Activated T-cell treated with anti-CD3 and anti-CD28 coated beads, Interleukin-2, amount 50 U/mL, for 72 hours (primary cell): Measurements from ENCODE around the gene PRKCE. TPM values are rescaled to one million over a fixed set of nuclear protein-coding genes. Genes with fewer than 3 reads are reported as not detected.

ENCODE experiments used
- ATAC-seq, 2 donors: fragments of 150-1000 bp; cut with Tn5 transposase; replicated peaks in 1 of 2; 2 replicates each; pipeline ENCODE4 v1.10.0; 2021; ENCODE audit warnings: moderate library complexity in 2 of 2, mild to moderate bottlenecking in 1 of 2
- DNase-seq, 2 donors: peaks; one replicate each; pipeline ENCODE4 v3.0.0; 2021 to 2022; ENCODE audit warnings: mixed read lengths in 1 of 2
- H3K27ac Mint-ChIP-seq: one replicate; pipeline ENCODE4 v1.8.0; 2022; ENCODE audit warnings: mild to moderate bottlenecking, moderate library complexity, mixed read lengths
- H3K27me3 Mint-ChIP-seq: one replicate; pipeline ENCODE4 v1.8.0; 2022; ENCODE audit warnings: low read depth, mixed read lengths
- H3K36me3 Mint-ChIP-seq, 2 donors: one replicate each; pipeline ENCODE4 v1.8.0; 2022; ENCODE audit warnings: mixed read lengths in 2 of 2, mild to moderate bottlenecking in 1 of 2; ENCODE audit not compliant: insufficient read depth in 2 of 2
- H3K4me1 Mint-ChIP-seq: one replicate; pipeline ENCODE4 v1.8.0; 2022; ENCODE audit warnings: low read depth, mixed read lengths
- H3K4me3 Mint-ChIP-seq, 2 donors: one replicate each; pipeline ENCODE4 v1.8.0; 2022; ENCODE audit warnings: mild to moderate bottlenecking in 2 of 2, mixed read lengths in 2 of 2, moderate library complexity in 2 of 2
- H3K9me3 Mint-ChIP-seq, 2 donors: one replicate each; pipeline ENCODE4 v1.8.0; 2022; ENCODE audit warnings: mixed read lengths in 2 of 2
- total RNA-seq, 2 donors: library from RNA; stranded (reverse); gene quantifications; one replicate each; pipeline ENCODE4 v1.2.3, GENCODE V29; 2022

Gene PRKCE
- total RNA-seq, 2 donors from 2014 or later, result 19.3 to 35.3 TPM

DNA sequence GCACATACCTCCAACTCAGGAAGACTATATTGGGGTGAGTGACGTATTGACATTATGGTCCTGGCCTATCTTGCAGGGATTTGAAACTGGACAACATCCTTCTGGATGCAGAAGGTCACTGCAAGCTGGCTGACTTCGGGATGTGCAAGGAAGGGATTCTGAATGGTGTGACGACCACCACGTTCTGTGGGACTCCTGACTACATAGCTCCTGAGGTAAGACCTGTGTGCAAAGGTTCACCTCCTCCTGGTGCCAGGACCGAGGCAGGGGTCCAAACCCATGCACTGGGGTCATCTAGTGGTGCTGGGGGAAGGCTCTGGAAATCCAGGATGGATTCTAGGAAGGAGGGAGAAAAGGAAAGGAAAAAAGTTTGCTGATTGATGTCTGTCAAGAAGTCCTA lies 493.5 kb downstream of the PRKCE start:
- Mint-ChIP-seq H3K27me3 (no peaks in the 10 kb centered on the region), H3K9me3 (no peaks in the 10 kb centered on the region)

DNA sequence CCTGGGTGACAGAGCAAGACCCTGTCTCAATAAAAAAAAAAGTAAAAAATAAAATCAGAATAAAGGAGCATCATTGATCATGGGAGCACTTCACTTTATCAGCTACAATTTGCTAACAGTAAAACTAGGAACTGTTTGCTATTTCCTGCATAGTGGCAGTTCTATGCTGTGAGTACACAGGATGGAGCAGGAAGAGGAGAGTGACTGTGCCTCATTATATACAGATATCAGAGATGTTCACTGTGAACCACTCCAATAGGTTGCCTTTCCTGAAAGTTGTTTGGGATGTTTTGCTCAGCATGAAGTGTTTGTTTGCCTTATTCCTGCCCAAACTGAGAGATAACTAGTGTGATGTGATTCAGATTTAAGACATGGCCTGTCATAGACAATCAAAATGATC lies 494.4 kb downstream of the PRKCE start:
- Mint-ChIP-seq H3K27me3 (no peaks in the 10 kb centered on the region), H3K27ac (peak overlapping the region; percentile 91), H3K4me3 (peak overlapping the region; percentile 11 to 42), H3K36me3 (peaks cover 0 to 8% of the 10 kb centered on the region in 2 donors), H3K9me3 (no peaks in the 10 kb centered on the region), H3K4me1 (peaks cover 57% of the 10 kb centered on the region)
- ATAC-seq (no peak), DNase-seq (no peak)

More for the DNA sequence above, 493.5 kb downstream of the PRKCE start:
- H3K27ac Mint-ChIP-seq, result peak overlapping the region; percentile 50
- ATAC-seq (no peak), DNase-seq (no peak)
- peak overlapping the region; percentile 11 to 42 for H3K4me3 Mint-ChIP-seq
- peaks cover 0 to 8% of the 10 kb centered on the region in 2 donors for H3K36me3 Mint-ChIP-seq
- peaks cover 49% of the 10 kb centered on the region for H3K4me1 Mint-ChIP-seq

DNA sequence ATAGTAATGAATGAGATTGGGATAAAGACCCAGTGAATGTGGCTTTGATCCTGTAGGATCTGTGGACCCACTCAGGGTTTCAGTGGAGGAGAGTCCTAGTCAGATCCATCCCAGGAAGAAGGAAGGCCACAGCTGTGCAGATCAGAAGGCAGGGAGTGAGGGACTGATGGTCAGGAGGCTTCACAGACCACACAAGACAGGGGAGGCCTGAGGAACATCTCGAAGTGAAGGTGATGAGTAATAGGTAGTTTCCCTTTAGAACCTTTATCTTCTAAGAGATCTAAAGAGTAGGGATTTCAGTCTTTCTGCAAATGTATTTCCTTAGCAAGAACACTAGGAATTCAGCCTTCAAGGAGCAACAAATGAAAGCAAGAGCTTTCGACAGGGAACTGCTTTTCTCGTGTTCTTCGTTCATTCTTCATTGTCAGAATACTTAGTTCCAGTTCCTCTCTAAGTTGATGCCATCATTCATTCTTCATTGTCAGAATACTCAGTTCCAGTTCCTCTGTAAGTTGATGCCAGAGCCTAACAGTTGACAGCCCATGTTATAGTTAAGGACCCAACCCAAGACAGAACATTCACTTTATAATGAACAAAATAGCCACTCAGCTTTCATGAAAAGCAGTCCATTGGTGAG lies 495.5 kb downstream of the PRKCE start:
- peaks cover 63% of the 10 kb centered on the region for H3K4me1 Mint-ChIP-seq
- no peaks in the 10 kb centered on the region for H3K27me3 Mint-ChIP-seq
- peaks cover 0 to 8% of the 10 kb centered on the region in 2 donors for H3K36me3 Mint-ChIP-seq
- ATAC-seq, result peak; percentile 39 to 51
- H3K4me3 Mint-ChIP-seq, result peak overlapping the region; percentile 37 to 42
- DNase-seq, result no peak
- H3K9me3 Mint-ChIP-seq, result no peaks in the 10 kb centered on the region
- peak overlapping the region; percentile 21 for H3K27ac Mint-ChIP-seq

DNA sequence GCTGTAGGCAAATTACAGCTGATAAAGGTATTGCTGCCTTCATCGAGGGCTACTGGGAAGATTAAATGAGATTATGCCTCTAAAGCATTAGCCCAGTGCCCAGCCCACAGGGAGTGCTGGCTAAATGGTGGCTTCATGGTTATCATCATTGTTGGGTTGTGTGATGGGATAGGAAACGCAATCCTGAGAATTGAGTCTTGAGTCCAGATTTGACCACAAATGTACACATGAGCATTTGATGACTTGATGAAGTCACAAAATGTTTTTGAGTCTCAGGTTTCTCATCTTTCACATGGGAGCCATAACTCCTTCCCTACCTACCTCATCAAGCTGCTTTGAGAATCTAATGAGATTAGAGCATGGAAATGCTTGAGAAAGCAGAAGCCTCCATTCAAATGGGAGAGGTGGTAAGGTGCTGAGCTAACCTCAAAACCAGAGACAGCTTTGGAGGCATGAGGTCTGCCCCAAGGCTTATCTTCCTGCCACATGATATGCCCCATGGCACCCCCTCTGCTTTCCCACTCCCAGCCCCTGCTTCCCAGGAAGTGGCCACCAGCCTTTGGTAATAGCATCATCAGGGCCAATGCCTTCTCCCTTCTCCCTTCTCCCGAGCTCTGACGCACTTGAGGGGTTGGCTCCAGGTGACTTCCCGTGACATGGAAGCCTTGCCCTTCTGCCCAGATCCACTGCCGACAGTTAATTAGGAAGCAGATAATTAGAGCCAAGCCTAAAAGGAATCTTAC lies 496.3 kb downstream of the PRKCE start:
- Mint-ChIP-seq H3K36me3 (peaks cover 0 to 8% of the 10 kb centered on the region in 2 donors), H3K9me3 (no peaks in the 10 kb centered on the region), H3K4me3 (peak overlapping the region; percentile 5 to 42), H3K27ac (no peak overlapping the region), H3K4me1 (peaks cover 58% of the 10 kb centered on the region), H3K27me3 (no peaks in the 10 kb centered on the region)
- ATAC-seq (no peak), DNase-seq (no peak)

DNA sequence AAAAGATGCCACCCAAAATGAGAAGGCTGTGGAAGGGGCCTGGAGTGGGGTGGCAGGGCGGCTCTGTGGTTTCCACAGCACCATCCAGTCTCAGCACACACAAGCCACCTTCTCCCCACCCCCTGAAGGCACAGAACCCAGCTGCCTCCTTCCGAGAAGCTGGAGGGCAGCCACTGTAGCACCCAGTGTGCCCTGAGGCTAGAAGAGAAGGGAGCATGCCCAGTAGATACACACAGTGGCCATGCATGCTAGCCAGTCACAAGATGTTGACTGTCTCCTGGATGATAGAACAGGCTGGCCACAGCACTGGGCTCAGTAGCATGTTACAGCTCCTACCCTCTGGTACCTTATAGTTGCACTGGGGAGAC lies 496.9 kb downstream of the PRKCE start:
- DNase-seq (no peak), ATAC-seq (no peak)
- no peaks in the 10 kb centered on the region for H3K9me3 Mint-ChIP-seq
- H3K4me1 Mint-ChIP-seq, result peaks cover 54% of the 10 kb centered on the region
- H3K4me3 Mint-ChIP-seq, result no peak overlapping the region
- H3K27ac Mint-ChIP-seq, result no peak overlapping the region
- no peaks in the 10 kb centered on the region for H3K27me3 Mint-ChIP-seq
- peaks cover 0 to 8% of the 10 kb centered on the region in 2 donors for H3K36me3 Mint-ChIP-seq

DNA sequence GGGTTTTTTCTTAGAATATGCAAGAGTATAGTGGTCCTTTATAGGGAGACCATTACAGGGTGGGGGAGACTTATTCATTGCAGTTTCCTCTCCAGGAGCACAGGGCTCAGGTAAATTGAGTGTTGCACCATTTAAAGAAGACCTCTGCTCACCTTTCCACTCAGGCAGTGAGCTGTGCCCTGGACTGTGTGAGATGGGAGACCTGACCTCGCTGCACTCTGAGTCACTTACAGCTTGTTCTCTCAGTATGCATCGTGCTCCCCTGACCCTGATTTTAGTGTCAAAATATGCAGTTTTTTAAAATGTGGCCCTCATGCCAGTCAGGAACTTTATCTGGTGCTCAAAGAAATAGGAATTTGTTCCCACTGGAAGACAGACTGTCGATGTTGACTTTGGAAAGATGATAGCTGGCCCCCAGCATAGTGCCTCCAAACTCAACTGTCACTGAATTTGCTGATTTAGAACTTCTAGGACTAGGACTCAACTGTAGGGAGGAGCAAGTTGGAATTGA lies 499.0 kb downstream of the PRKCE start:
- peaks cover 2% of the 10 kb centered on the region for H3K27me3 Mint-ChIP-seq
- no peak overlapping the region for H3K27ac Mint-ChIP-seq
- no peaks in the 10 kb centered on the region for H3K9me3 Mint-ChIP-seq
- DNase-seq (peak; percentile 12 to 42), ATAC-seq (peak; percentile 70 to 76)
- peaks cover 41% of the 10 kb centered on the region for H3K4me1 Mint-ChIP-seq
- H3K4me3 Mint-ChIP-seq, result peak overlapping the region in 1 of 2 donors; percentile 35
- H3K36me3 Mint-ChIP-seq, result peaks cover 0 to 6% of the 10 kb centered on the region in 2 donors

DNA sequence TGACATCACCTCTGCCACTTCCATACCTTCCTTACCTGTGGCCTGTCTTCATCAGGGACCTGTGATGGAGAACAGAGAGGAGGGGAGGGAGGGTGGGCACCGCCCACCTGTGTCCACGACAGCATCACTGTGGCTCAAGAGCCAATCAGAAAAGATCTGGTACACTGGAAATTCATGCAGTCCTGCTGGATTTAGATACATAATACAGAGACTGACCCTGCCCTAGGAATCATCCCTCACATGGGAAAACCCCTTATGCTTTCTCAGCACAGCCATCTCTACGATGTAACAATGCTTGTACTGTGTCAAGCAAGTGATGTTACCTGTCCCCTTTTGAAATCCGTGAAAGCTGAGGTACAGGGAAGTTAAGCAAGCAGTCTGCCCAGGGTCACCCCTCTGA lies 500.1 kb downstream of the PRKCE start:
- Mint-ChIP-seq H3K4me1 (peaks cover 30% of the 10 kb centered on the region), H3K27me3 (peaks cover 5% of the 10 kb centered on the region), H3K4me3 (no peak overlapping the region), H3K9me3 (no peaks in the 10 kb centered on the region), H3K27ac (no peak overlapping the region), H3K36me3 (peaks cover 0 to 4% of the 10 kb centered on the region in 2 donors)
- no peak for DNase-seq
- peak in 1 of 2 donors; percentile 14 for ATAC-seq

DNA sequence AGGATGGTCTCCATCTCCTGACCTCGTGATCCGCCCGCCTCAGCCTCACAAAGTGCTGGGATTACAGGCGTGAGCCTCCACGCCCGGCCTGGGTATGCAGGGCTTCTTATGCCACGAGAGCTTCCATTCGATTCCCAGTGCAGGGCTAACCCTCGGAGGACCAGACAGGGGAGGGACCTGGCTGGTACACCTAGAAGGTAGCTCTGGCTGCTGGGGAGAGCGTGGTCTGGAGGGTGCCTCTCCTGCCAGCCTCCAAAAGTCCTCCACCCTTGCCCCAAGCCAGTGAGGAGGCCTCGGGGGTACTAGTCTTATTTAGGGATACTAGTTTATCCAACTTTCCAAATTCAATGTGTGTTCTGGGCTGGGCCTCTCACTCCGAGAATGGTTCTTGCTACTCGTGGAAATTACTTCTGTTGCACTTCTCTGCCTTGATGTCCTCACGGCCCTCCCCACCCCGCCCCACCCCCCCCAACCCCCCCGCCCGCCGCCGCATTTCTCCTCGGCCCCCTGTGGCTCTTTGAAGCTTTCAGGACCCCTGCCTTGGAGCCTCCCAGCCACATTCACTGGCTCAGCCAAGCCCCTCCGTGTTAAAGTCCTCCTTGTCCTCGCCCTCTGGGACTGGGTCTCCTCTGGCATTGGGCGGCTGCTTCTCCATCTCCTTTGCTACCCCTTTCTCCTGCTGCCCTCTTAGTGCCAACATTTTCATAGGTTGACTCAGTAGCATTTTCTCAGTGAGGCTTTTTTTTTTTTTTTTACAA lies 502.7 kb downstream of the PRKCE start:
- H3K4me1 Mint-ChIP-seq, result peaks cover 22% of the 10 kb centered on the region
- no peak overlapping the region for H3K4me3 Mint-ChIP-seq
- ATAC-seq (no peak), DNase-seq (no peak)
- no peaks in the 10 kb centered on the region for H3K9me3 Mint-ChIP-seq
- no peak overlapping the region for H3K27ac Mint-ChIP-seq
- peaks cover 5% of the 10 kb centered on the region for H3K27me3 Mint-ChIP-seq
- H3K36me3 Mint-ChIP-seq, result no peaks in the 10 kb centered on the region

DNA sequence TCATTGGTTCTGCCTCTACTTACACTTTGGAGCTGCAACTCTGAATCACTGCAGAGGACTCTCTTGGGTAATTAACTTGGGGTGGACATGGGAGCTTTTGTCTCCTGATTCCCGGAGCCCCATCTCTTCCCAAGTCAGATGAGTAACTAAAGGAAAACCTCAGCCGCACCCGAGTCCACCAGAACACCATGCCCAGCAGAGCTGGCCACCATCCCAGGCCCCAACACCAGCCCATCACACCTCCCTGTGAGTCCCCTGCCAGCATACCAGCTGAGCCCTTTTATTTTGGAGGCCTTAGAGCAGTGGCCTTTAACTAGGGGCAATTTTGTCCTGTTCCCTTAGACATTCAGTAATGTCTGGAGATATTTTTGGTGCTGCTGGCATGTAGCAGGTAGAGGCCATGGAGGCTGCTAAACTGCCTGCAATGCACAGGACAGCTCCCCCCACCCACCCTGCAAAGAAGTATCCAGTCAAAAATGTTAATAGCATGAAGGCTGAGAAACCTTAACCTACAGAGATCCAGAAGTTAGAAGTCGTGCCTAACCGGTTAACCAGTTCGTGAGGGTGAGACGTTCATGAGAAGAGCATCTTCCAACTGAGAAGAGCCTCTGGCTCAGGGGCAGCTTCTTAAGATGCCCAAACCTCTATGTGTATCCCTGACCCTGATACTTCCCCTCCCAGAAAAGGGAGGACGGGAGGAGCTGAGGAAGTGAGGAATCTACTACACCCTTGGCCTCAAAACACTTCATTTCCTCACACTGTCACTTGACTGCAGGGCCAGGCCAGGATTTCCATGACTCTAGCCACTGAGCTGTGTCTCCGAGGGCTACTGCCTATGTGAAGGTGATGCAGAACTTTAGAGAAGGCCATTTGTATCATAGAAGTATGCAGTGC lies 505.8 kb downstream of the PRKCE start:
- Mint-ChIP-seq H3K4me1 (peaks cover 6% of the 10 kb centered on the region), H3K36me3 (no peaks in the 10 kb centered on the region), H3K4me3 (no peak overlapping the region), H3K27me3 (peaks cover 5% of the 10 kb centered on the region), H3K9me3 (no peaks in the 10 kb centered on the region), H3K27ac (peak overlapping the region; percentile 28)
- ATAC-seq (no peak), DNase-seq (no peak)

DNA sequence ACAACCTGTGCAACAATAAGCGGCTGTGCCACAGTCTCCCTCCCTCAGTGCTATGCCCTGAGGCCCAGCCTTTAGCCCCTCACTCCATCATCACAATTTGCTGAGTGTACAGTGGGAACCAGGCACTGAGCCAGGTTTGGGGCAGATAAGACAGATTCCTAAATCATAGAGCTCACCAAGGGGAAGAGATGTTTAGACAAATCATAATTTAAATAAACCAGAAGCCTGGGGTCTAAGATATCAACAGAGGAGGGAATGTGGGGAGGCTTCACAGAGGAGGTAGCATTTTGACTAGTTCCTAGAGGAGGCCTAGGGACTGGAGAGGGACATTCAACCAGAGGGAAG lies 506.5 kb downstream of the PRKCE start:
- H3K4me1 Mint-ChIP-seq, result peaks cover 6% of the 10 kb centered on the region
- DNase-seq (no peak), ATAC-seq (no peak)
- H3K36me3 Mint-ChIP-seq, result no peaks in the 10 kb centered on the region
- no peak overlapping the region for H3K27ac Mint-ChIP-seq
- no peaks in the 10 kb centered on the region for H3K9me3 Mint-ChIP-seq
- no peak overlapping the region for H3K4me3 Mint-ChIP-seq
- H3K27me3 Mint-ChIP-seq, result peaks cover 5% of the 10 kb centered on the region

DNA sequence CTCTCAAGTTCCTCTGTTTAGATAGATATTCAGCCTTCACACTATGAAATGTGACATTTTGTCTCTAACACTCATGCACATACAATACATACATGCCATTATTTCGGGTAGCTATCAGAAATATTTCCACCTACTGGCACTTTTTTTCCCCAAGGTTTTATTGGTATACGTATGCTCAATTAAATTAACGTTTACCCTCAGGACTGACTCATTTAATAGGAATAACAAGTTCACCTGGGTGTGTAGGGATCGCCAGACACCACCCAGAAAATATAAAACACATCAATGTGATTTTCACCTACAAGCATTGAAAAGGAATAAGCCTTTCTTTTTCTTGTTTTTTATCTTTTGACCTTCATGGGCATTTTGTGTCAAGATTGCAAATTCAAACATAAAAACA lies 507.2 kb downstream of the PRKCE start:
- Mint-ChIP-seq H3K4me1 (peaks cover 6% of the 10 kb centered on the region), H3K27ac (no peak overlapping the region), H3K27me3 (peaks cover 5% of the 10 kb centered on the region), H3K9me3 (no peaks in the 10 kb centered on the region), H3K4me3 (no peak overlapping the region), H3K36me3 (no peaks in the 10 kb centered on the region)
- DNase-seq (no peak), ATAC-seq (no peak)

DNA sequence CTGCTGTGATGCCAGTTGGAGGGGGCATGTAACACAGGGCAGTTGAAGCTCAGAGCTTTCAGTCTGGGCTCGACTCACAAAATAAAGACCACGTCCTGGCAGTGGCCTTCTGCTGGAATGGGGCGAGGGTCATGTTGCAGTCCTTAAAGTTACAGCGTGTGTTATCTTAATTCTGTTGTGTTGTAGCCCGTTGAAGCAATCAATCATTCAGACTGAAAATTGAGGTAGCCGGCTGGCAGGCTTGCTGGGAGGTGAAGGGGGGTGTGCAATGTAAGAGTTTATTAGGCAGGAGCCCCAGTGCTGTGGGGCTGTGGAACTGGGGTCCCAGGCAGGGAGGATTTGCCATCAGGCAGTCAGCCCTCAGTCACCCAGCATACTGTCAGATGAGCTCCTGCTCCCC lies 508.9 kb downstream of the PRKCE start:
- H3K27me3 Mint-ChIP-seq, result peaks cover 5% of the 10 kb centered on the region
- H3K4me3 Mint-ChIP-seq, result no peak overlapping the region
- ATAC-seq, result no peak
- H3K36me3 Mint-ChIP-seq, result no peaks in the 10 kb centered on the region
- peaks cover 6% of the 10 kb centered on the region for H3K4me1 Mint-ChIP-seq
- DNase-seq, result no peak
- H3K27ac Mint-ChIP-seq, result no peak overlapping the region
- no peaks in the 10 kb centered on the region for H3K9me3 Mint-ChIP-seq
